ENCODE measurements around the gene LMO2.

- TF ChIP-seq, protein P1, sequence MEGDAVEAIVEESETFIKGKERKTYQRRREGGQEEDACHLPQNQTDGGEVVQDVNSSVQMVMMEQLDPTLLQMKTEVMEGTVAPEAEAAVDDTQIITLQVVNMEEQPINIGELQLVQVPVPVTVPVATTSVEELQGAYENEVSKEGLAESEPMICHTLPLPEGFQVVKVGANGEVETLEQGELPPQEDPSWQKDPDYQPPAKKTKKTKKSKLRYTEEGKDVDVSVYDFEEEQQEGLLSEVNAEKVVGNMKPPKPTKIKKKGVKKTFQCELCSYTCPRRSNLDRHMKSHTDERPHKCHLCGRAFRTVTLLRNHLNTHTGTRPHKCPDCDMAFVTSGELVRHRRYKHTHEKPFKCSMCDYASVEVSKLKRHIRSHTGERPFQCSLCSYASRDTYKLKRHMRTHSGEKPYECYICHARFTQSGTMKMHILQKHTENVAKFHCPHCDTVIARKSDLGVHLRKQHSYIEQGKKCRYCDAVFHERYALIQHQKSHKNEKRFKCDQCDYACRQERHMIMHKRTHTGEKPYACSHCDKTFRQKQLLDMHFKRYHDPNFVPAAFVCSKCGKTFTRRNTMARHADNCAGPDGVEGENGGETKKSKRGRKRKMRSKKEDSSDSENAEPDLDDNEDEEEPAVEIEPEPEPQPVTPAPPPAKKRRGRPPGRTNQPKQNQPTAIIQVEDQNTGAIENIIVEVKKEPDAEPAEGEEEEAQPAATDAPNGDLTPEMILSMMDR (IDR thresholded peaks at IDR 0.05) = no peak
- no peak for TF ChIP-seq EP300 (IDR thresholded peaks at IDR 0.05)
- TF ChIP-seq POLR2A (IDR thresholded peaks at IDR 0.05) = no peak
Observed at GRCh38 chr11:33934450-33934849, 42.6 kb upstream of the LMO2 start.
